Activated CD4-positive, alpha-beta T cell treated with anti-CD3 and anti-CD28 coated beads, Interleukin-2, amount 10 ng/mL, durations not matched to agents 24 days and 14 days (primary cell): ENCODE results near the gene MUC16. TPM values are rescaled to one million over a fixed set of nuclear protein-coding genes. Genes with fewer than 3 reads are reported as not detected.
"Not testable (repeated sequence)": the region's sequence is repeated elsewhere in the genome, so short reads cannot be mapped to it uniquely, and the experiment has no call there.

Source experiments
- DNase-seq: peaks from one replicate; pipeline ENCODE4 v3.0.0; 2022
- H3K27ac Mint-ChIP-seq: one replicate; pipeline ENCODE4 v1.8.0; 2022; ENCODE audit warnings: mild to moderate bottlenecking, mixed read lengths
- H3K27me3 Mint-ChIP-seq: one replicate; pipeline ENCODE4 v1.8.0; 2022; ENCODE audit warnings: mixed read lengths
- H3K36me3 Mint-ChIP-seq: one replicate; pipeline ENCODE4 v1.8.0; 2022; ENCODE audit warnings: low read depth, mild to moderate bottlenecking, mixed read lengths
- H3K4me1 Mint-ChIP-seq: one replicate; pipeline ENCODE4 v1.8.0; 2021; ENCODE audit warnings: mixed read lengths
- H3K4me3 Mint-ChIP-seq: one replicate; pipeline ENCODE4 v1.8.0; 2022; ENCODE audit warnings: mild to moderate bottlenecking, moderate library complexity, mixed read lengths
- H3K9me3 Mint-ChIP-seq: one replicate; pipeline ENCODE4 v1.8.0; 2021; ENCODE audit warnings: mixed read lengths
- intact Hi-C: fragments of 100-400 bp; cut with micrococcal nuclease; formaldehyde crosslinking; loops from one replicate; pipeline ENCODE4 v1.15.1; 2023
- total RNA-seq: library from RNA; stranded (reverse); gene quantifications from 2 replicates; pipeline ENCODE4 v1.2.3, GENCODE V29; 2022

MUC16 gene
- total RNA-seq = not detected in 2 replicates

DNA sequence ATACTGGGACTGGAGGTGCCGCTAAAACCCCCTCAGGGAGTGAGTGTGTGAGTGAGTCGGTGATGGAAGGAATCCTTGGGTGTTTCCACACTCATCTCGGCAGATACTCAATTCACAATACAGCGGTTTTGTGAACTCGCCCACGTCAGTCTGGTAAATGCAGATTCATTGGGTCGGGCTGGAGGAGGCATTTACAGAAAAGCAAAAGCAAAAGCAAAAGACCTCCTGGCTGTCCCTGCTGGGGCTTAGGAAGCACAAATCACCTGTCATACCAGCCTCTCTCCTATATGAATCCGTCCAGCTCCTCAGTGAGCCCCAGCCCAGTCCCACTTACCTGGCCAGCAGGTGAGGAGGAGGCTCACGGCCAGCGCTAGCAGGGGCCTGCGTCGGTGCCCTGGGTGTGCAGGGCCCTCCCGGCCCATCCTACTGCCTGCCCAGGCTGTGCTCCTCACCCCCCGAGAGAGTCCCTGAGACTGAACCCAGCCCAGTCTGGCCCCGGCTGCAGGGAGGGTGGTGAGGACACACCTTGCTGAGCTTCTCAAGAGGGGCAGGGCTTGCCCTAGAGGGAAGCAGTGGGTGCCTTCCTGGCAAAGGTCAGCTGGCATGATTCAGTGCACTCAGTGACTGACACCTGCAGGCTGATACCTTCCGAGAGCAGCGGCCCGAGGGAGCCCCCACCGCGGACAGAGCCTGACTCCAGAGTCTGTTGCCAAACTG lies at the start of gene MUC16:
Gene MUC16 (minus strand): TSS at position 475 of the 717 bp plus-strand sequence.
- H3K36me3 Mint-ChIP-seq = no peaks in the 10 kb centered on the region
- intact Hi-C loops = no loop called here
- H3K27me3 Mint-ChIP-seq = no peaks in the 10 kb centered on the region
- no peak within 1 kb of the TSS for H3K4me3 Mint-ChIP-seq
- no peak for DNase-seq
- H3K9me3 Mint-ChIP-seq = peaks cover 5% of the 10 kb centered on the region
- H3K4me1 Mint-ChIP-seq = no peaks in the 10 kb centered on the region
- H3K27ac Mint-ChIP-seq = no peak within 1 kb of the TSS

- Mint-ChIP-seq H3K9me3 (no peaks in the 10 kb centered on the region), H3K4me3 (no peak overlapping the region), H3K27ac (no peak overlapping the region), H3K4me1 (no peaks in the 10 kb centered on the region), H3K27me3 (no peaks in the 10 kb centered on the region), H3K36me3 (no peaks in the 10 kb centered on the region)
- intact Hi-C loops = no loop called here
- no peak for DNase-seq
These were observed 48.9 kb upstream of the MUC16 start for GRCh38 chr19:9058905-9059667.

DNA sequence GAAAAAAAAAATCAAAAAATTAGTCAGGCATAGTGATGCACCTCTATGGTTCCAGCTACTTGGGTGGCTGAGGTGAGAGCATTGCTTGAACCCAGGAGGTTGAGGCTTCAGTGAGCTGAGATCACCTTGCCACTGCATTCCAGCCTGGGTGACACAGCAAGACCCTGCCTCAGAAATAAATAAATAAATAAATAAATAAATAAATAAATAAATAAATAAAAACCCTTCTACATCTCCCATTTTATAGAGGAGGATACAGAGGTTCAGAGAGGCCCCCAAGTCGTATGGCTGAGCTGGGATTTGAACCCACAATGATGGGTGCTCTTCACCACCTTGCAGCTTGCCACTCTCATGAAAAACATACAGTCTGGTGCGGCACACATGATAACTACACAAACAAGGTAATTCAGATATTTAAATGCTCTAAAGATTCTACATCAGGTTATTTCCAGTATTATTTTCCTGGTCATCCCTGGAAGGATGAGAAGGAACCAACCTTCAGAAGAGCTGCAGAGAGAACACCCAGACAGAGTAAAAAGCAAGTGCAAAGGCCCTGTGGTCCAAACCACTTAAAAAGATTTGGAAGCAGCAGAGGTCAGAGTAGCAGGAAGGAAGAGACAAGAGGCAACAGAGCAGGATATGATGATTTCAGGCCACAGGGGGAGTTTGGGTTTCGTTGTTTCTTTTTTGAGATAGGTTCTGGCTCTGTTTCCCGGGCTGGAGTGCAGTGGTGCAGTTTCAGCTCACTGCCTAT lies 47.5 kb upstream of the MUC16 start:
- Mint-ChIP-seq H3K4me3 (no peak overlapping the region), H3K27me3 (no peaks in the 10 kb centered on the region), H3K36me3 (no peaks in the 10 kb centered on the region), H3K27ac (no peak overlapping the region), H3K4me1 (no peaks in the 10 kb centered on the region), H3K9me3 (no peaks in the 10 kb centered on the region)
- DNase-seq = no peak
- intact Hi-C loops = no loop called here

DNA sequence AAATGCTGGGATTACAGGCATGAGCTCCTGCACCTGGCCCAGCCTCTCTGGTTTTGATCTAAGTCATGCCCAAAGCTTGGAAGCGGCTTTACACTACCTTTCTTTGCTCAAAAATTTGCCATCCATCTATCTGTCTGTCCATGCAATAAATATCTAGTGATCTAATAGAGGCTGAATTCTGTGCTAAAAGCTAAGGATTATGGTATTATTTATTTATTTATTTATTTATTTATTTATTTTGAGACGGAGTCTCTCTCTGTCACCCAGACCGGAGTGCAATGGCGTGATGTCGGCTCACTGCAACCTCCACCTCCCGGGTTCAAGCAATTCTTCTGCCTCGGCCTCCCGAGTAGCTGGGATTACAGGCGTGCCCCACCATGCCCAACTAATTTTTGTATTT lies 45.9 kb upstream of the MUC16 start:
- intact Hi-C loops, H3K27me3 Mint-ChIP-seq, H3K4me1 Mint-ChIP-seq, H3K27ac Mint-ChIP-seq, H3K4me3 Mint-ChIP-seq, DNase-seq, H3K9me3 Mint-ChIP-seq, H3K36me3 Mint-ChIP-seq: not testable (repeated sequence)

- DNase-seq = no peak
- Mint-ChIP-seq H3K9me3 (no peaks in the 10 kb centered on the region), H3K27me3 (no peaks in the 10 kb centered on the region), H3K27ac (no peak overlapping the region), H3K4me1 (no peaks in the 10 kb centered on the region), H3K4me3 (no peak overlapping the region), H3K36me3 (no peaks in the 10 kb centered on the region)
- intact Hi-C loops = no loop called here
These were observed 44.6 kb upstream of the MUC16 start for GRCh38 chr19:9054765-9055164.

DNA sequence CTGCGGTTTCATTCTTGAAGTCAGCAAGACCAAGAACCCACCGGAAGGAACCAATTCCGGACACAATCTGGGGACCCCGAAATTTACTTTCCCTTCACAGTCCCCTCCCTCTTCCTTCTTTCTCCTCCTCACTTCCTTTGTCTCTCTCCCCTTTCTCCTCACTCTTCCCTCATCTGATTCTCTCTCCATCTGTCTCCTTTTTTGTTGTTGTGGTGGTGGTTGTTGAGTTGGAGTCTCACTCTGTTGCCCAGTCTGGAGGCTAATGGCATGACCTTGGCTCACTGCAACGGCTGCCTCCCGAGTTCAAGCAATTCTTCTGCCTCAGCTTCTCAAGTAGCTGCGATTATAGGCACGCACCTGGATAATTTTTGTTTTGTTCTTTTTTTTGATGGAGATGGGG lies 44.0 kb upstream of the MUC16 start:
- no peaks in the 10 kb centered on the region for H3K9me3 Mint-ChIP-seq
- intact Hi-C loops = no loop called here
- no peak for DNase-seq
- no peak overlapping the region for H3K27ac Mint-ChIP-seq
- H3K27me3 Mint-ChIP-seq = no peaks in the 10 kb centered on the region
- no peak overlapping the region for H3K4me3 Mint-ChIP-seq
- no peaks in the 10 kb centered on the region for H3K36me3 Mint-ChIP-seq
- H3K4me1 Mint-ChIP-seq = no peaks in the 10 kb centered on the region

- H3K9me3 Mint-ChIP-seq, intact Hi-C loops, H3K4me3 Mint-ChIP-seq, H3K27ac Mint-ChIP-seq, H3K36me3 Mint-ChIP-seq, DNase-seq, H3K4me1 Mint-ChIP-seq, H3K27me3 Mint-ChIP-seq: not testable (repeated sequence)
These were observed 43.5 kb upstream of the MUC16 start for GRCh38 chr19:9053674-9054073.

- Mint-ChIP-seq H3K36me3 (no peaks in the 10 kb centered on the region), H3K27ac (no peak overlapping the region), H3K4me1 (no peaks in the 10 kb centered on the region), H3K9me3 (no peaks in the 10 kb centered on the region), H3K27me3 (no peaks in the 10 kb centered on the region), H3K4me3 (no peak overlapping the region)
- intact Hi-C loops = no loop called here
- DNase-seq = no peak
These were observed 42.7 kb upstream of the MUC16 start for GRCh38 chr19:9052894-9053293.

- Mint-ChIP-seq H3K27me3 (no peaks in the 10 kb centered on the region), H3K9me3 (no peaks in the 10 kb centered on the region), H3K4me1 (no peaks in the 10 kb centered on the region), H3K36me3 (no peaks in the 10 kb centered on the region), H3K4me3 (no peak overlapping the region), H3K27ac (no peak overlapping the region)
- intact Hi-C loops = no loop called here
- DNase-seq = no peak
These were observed 36.5 kb upstream of the MUC16 start for GRCh38 chr19:9046694-9047093.

DNA sequence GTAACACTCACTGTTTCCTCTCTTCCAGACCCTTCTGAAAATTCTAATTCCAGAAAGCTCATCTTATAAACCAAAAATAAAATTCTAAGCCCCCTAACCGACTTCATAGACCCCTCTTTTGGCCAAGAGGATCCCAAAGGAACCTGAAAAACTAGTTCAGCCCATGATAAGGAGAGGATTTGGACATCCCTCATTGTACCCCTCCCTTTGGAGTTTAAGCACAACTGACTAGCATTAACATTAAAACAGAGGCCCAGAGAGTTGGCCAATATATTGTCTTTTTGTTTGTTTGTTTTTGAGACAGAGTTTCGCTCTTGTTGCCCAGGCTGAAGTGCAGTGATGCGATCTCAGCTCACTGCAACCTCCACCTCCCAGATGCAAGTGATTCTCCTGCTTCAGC lies 34.2 kb upstream of the MUC16 start:
- Mint-ChIP-seq H3K9me3 (no peaks in the 10 kb centered on the region), H3K4me3 (no peak overlapping the region), H3K27me3 (no peaks in the 10 kb centered on the region), H3K27ac (no peak overlapping the region), H3K36me3 (no peaks in the 10 kb centered on the region), H3K4me1 (no peaks in the 10 kb centered on the region)
- intact Hi-C loops = no loop called here
- no peak for DNase-seq

- no peaks in the 10 kb centered on the region for H3K27me3 Mint-ChIP-seq
- DNase-seq = no peak
- no peak overlapping the region for H3K4me3 Mint-ChIP-seq
- no peaks in the 10 kb centered on the region for H3K36me3 Mint-ChIP-seq
- no peak overlapping the region for H3K27ac Mint-ChIP-seq
- H3K4me1 Mint-ChIP-seq = no peaks in the 10 kb centered on the region
- no peaks in the 10 kb centered on the region for H3K9me3 Mint-ChIP-seq
- intact Hi-C loops = no loop called here
These were observed 33.3 kb upstream of the MUC16 start for GRCh38 chr19:9043524-9043923.

GRCh38 chr19:9041023-9041422 lies 30.8 kb upstream of the MUC16 start:
- H3K4me1 Mint-ChIP-seq = no peaks in the 10 kb centered on the region
- no peak overlapping the region for H3K4me3 Mint-ChIP-seq
- intact Hi-C loops = no loop called here
- DNase-seq = no peak
- H3K9me3 Mint-ChIP-seq = no peaks in the 10 kb centered on the region
- no peaks in the 10 kb centered on the region for H3K27me3 Mint-ChIP-seq
- H3K36me3 Mint-ChIP-seq = no peaks in the 10 kb centered on the region
- H3K27ac Mint-ChIP-seq = no peak overlapping the region

- no peak for DNase-seq
- Mint-ChIP-seq H3K27ac (no peak overlapping the region), H3K27me3 (no peaks in the 10 kb centered on the region), H3K4me1 (no peaks in the 10 kb centered on the region), H3K4me3 (no peak overlapping the region), H3K9me3 (no peaks in the 10 kb centered on the region), H3K36me3 (no peaks in the 10 kb centered on the region)
- intact Hi-C loops = no loop called here
These were observed 29.9 kb upstream of the MUC16 start for GRCh38 chr19:9040131-9040530.

GRCh38 chr19:9039728-9040127 lies 29.5 kb upstream of the MUC16 start:
- Mint-ChIP-seq H3K9me3 (no peaks in the 10 kb centered on the region), H3K27ac (no peak overlapping the region), H3K4me3 (no peak overlapping the region), H3K4me1 (no peaks in the 10 kb centered on the region), H3K27me3 (no peaks in the 10 kb centered on the region), H3K36me3 (no peaks in the 10 kb centered on the region)
- intact Hi-C loops = no loop called here
- DNase-seq = no peak
